SK-N-MC (cell line): ENCODE results near the gene TANGO6.

Source experiments
- EZH2 ChIP-seq: fragments of 200-600 bp; sonication (generic); IDR thresholded peaks from one replicate; pipeline ENCODE4 v1.6.1; 2017; ENCODE audit warnings: antibody characterized with exemption
- POLR2AphosphoS5 ChIP-seq: IDR thresholded peaks from 2 replicates; pipeline ENCODE4 v1.6.1; 2012; ENCODE audit warnings: mild to moderate bottlenecking, low read depth, low read length, borderline replicate concordance

DNA sequence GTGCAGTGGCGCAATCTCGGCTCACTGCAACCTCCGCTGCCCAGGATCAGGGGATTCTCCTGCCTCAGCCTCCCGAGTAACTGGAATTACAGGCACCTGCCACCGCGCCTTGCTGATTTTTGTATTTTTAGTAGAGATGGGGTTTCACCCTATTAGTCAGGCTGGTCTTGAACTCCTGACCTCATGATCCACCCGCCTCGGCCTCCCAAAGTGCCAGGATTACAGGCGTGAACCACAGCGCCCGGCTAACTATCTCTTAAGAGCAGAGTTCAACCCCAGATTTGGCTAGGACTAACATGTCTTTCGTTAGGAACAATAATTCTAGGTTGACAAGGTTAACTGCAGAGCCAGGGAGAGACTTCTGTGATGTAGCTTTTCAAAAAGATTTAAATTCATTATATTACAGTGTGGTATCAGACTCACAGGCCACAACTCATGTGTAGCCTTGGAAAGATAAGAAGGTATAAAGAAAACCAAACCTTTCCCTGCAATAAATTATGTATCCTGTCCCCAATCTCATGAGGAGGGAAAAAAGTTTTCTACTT, 284.7 kb downstream of the TANGO6 start:
- TF ChIP-seq EZH2 (no peak), POLR2AphosphoS5 (no peak)
